Endothelial cell of umbilical vein (primary cell): ENCODE results near the gene PCGF3. TPM values are rescaled to one million over a fixed set of nuclear protein-coding genes. Genes with fewer than 3 reads are reported as not detected.
"Not testable (repeated sequence)": the region's sequence is repeated elsewhere in the genome, so short reads cannot be mapped to it uniquely, and the experiment has no call there.

Experiments
- BruUV-seq: library from RNA; stranded (reverse); fragments of 400-500 nt; replicated peaks from 2 replicates; lab custom pipeline; 2021; lab: Mats Ljungman, UMichigan
- CTCF ChIA-PET: fragments of 300-600, 350-600 bp; sonication (Branson Sonifier 250); formaldehyde crosslinking; loops from one replicate; lab custom pipeline; 2021; ENCODE audit warnings: antibody characterized with exemption, inconsistent platforms; lab: Charles Lee
- POLR2A ChIA-PET: fragments of 300-600, 350-600 bp; sonication (Branson Sonifier 250); formaldehyde crosslinking; loops from one replicate; lab custom pipeline; 2021; ENCODE audit warnings: antibody characterized with exemption, inconsistent platforms; lab: Charles Lee
- DNase-seq: peaks from one replicate; pipeline ENCODE4 v3.0.0-alpha.2; 2011; ENCODE audit warnings: low read depth, low spot score
- FAIRE-seq: peaks from 2 replicates; lab custom pipeline; 2011; peaks lifted over from hg19 to GRCh38; lab: Jason Lieb, UNC
- H2AFZ ChIP-seq: 2 replicates; pipeline ENCODE4 v1.6.0; 2012; ENCODE audit warnings: low read depth, low read length, control low read depth, inconsistent platforms
- H3K27ac ChIP-seq: 2 replicates; pipeline ENCODE4 v1.5.1; 2011; ENCODE audit warnings: low read depth, mild to moderate bottlenecking, control low read depth, low read length, moderate library complexity; ENCODE audit not compliant: insufficient read depth
- H3K27me3 ChIP-seq, 2 experiments: 2 replicates each; pipeline versions ENCODE4 v1.6.0 to v1.6.1; 2011; ENCODE audit warnings: low read length in 2 of 2, mixed read lengths in 1 of 2; ENCODE audit not compliant: control insufficient read depth in 2 of 2, insufficient read depth in 2 of 2
- H3K36me3 ChIP-seq, 2 experiments: 2 replicates in 1 of 2; 3 replicates in 1 of 2; pipeline ENCODE4 v1.5.1; 2011; ENCODE audit warnings: low read length in 2 of 2, mild to moderate bottlenecking in 1 of 2, moderate library complexity in 1 of 2; ENCODE audit not compliant: control insufficient read depth in 2 of 2, insufficient read depth in 2 of 2; ENCODE audit errors: extremely low read depth in 1 of 2
- H3K4me1 ChIP-seq: 3 replicates; pipeline ENCODE4 v1.5.1; 2011; ENCODE audit warnings: mild to moderate bottlenecking, low read length; ENCODE audit not compliant: control insufficient read depth, insufficient read depth; ENCODE audit errors: extremely low read depth
- H3K4me2 ChIP-seq: 2 replicates; pipeline ENCODE4 v1.6.1; 2011; ENCODE audit warnings: low read length, control low read depth, mixed read lengths; ENCODE audit not compliant: insufficient read depth
- H3K4me3 ChIP-seq, 3 experiments: fragments of 200-600 bp in 1 of 3; sonication (generic), shearing (Covaris generic) in 1 of 3; replicated peaks in 1 of 3; 2 replicates each; pipeline ENCODE4 v1.5.1; 2011 to 2016; ENCODE audit warnings: control low read depth in 3 of 3, low read length in 3 of 3, mild to moderate bottlenecking in 2 of 3, inconsistent platforms in 1 of 3, low read depth in 1 of 3, moderate library complexity in 1 of 3; ENCODE audit not compliant: insufficient read depth in 1 of 3
- H3K79me2 ChIP-seq: 2 replicates; pipeline ENCODE4 v1.6.0; 2012; ENCODE audit warnings: low read length, inconsistent platforms; ENCODE audit not compliant: control insufficient read depth, insufficient read depth
- H3K9ac ChIP-seq: replicated peaks from 2 replicates; pipeline ENCODE3; 2011; ENCODE audit warnings: low read length, control low read depth; ENCODE audit not compliant: insufficient read depth; ENCODE audit errors: extremely low read depth
- H3K9me1 ChIP-seq: replicated peaks from 3 replicates; pipeline ENCODE4 v1.6.0; 2011; ENCODE audit warnings: mild to moderate bottlenecking, low read length; ENCODE audit not compliant: control insufficient read depth, insufficient read depth; ENCODE audit errors: extremely low read depth
- H3K9me3 ChIP-seq: replicated peaks from 2 replicates; pipeline ENCODE4 v1.5.1; 2012; ENCODE audit warnings: low read length, inconsistent platforms; ENCODE audit not compliant: control insufficient read depth, insufficient read depth
- H4K20me1 ChIP-seq: replicated peaks from 2 replicates; pipeline ENCODE3; 2011; ENCODE audit warnings: mild to moderate bottlenecking, low read length; ENCODE audit not compliant: control insufficient read depth, insufficient read depth; ENCODE audit errors: extremely low read depth
- EZH2 ChIP-seq: IDR thresholded peaks from 2 replicates; pipeline ENCODE4 v1.6.1; 2012; ENCODE audit warnings: borderline replicate concordance, low read depth, mild to moderate bottlenecking, moderate library complexity, low read length, inconsistent platforms; ENCODE audit not compliant: severe bottlenecking
- MYC ChIP-seq: IDR thresholded peaks from one replicate; pipeline ENCODE4 v1.6.1; 2011; ENCODE audit warnings: mild to moderate bottlenecking, low read depth, low read length
- POLR2A ChIP-seq: IDR thresholded peaks from 2 replicates; pipeline ENCODE4 v1.6.1; 2012; ENCODE audit warnings: low read depth, mild to moderate bottlenecking, control low read depth, low read length
- dilution Hi-C: fragments of 300-500 bp; cut with MboI; formaldehyde crosslinking; loops from one replicate; pipeline ENCODE4 v1.15.0; 2019; ENCODE audit warnings: low sequenced_read_pairs; ENCODE audit not compliant: extremely low pct_ligation_motif_present
- intact Hi-C: fragments of 100-400 bp; cut with micrococcal nuclease; formaldehyde crosslinking; loops from one replicate; pipeline ENCODE4 v1.10.0; 2022
- polyA plus RNA-seq, 4 experiments: library from polyadenylated mRNA; depleted of rRNA in 3 of 4; stranded (reverse) in 3 of 4; unstranded in 1 of 4; fragments of >200 nt; gene quantifications; 2 replicates each; pipeline versions ENCODE4 v1.2.1 to v1.2.3, GENCODE V29; 2011 to 2012; ENCODE audit warnings: missing spikeins in 1 of 4
- total RNA-seq: library from RNA; stranded (reverse); gene quantifications from 2 replicates; pipeline ENCODE4 v1.2.3, GENCODE V29; 2021

PCGF3 gene
- total and polyA plus RNA-seq, 2 donors (not counting 3 experiments of a cell fraction or from before 2014, with no cell fraction given): 70.2 to 91.8 TPM

DNA sequence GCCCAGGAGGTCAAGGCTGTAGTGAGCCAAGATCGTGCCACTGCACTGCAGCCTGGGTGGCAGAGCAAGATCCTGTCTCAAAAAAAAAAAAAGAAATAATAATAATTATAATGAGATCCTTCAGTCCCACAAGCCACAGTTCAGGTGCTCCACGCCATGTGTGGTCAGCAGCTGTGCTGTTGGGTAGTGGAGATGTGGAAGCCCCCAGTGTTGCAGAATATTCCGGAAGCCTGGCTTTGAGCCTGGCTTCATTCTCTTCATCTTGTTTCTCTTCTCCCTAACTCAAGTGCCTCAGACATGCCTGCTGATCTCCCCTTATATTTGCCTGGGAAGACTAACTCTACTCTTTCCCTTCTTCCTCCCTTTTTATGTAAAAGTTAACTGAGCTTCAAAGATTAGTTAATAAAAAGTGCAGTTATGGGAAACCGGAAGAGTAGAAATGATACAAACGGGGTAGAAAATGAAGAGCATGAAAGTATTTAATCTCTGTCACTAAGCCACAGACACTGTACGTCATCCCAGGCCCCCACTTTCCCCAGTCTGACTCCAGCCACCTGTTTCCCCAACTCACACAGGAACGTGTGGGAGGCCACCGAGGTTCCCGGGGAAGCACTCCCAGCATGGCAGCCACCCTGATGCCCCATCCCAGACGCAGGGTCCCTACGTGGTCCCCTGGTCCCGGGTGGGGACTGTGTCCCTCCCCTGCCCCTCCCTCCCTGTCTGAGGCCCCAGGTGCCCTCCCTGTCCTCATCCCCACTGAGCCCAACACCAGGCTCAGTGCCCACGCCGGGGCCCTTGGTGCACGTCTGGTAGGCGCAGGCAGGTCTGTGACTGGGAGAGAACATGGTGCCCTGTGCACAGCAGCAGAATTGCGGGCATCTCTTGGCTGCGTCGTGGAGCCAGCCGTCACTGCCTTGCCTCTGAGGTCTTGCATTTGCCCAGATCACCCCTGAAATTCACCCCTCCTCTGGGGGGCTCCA is 24.0 kb downstream of the PCGF3 start:
- CTCF ChIA-PET: interaction anchor here (1.1 kb wide), 1 partner anchor 12 kb away, joined by 3 read pairs; no protein-coding TSS in a partner anchor
- dilution Hi-C loops: no loop called here

DNA sequence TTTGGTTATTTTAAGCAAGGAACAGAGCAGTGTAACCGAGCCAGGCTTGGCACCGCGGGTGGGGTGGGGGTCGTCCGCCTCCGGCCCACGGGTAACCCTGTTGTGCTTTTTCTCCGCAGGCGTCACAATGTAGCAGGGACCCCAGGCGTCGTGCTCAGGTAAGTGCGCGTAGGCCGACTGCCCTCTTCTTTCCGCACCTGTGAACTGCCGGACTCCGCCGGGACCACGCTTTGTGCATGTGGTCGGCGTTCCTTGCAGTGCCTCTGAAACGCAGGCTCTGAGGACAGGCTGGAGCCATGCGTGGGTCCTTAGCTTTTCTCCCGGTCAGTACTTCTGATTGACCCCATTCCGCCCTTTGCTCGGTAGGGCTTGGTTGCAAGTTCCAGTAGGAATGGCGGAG is 24.9 kb downstream of the PCGF3 start:
- no peak for FAIRE-seq
- DNase-seq: no peak
- intact Hi-C loops (no loop called here), dilution Hi-C loops (no loop called here)
- Histone ChIP-seq H3K4me2 (no peak overlapping the region), H4K20me1 (peaks cover 5% of the 10 kb centered on the region), H3K9me1 (no peaks in the 10 kb centered on the region), H3K9me3 (no peaks in the 10 kb centered on the region), H3K27me3 (no peaks in the 10 kb centered on the region), H3K4me1 (peaks cover 21% of the 10 kb centered on the region), H3K27ac (no peak overlapping the region), H3K36me3 (peaks cover 12 to 34% of the 10 kb centered on the region in 2 experiments), H3K79me2 (peaks cover 35% of the 10 kb centered on the region), H3K9ac (no peak overlapping the region), H3K4me3 (no peak overlapping the region), H2AFZ (no peak overlapping the region)
- no TSS peak for BruUV-seq
- ChIA-PET CTCF (no interaction called here), POLR2A (no interaction called here)
- TF ChIP-seq MYC: no peak
- no peak for TF ChIP-seq POLR2A
- no peak for TF ChIP-seq EZH2

More for the DNA sequence above, 24.0 kb downstream of the PCGF3 start:
- Histone ChIP-seq H3K9me3 (no peaks in the 10 kb centered on the region), H3K27me3 (no peaks in the 10 kb centered on the region), H3K27ac (no peak overlapping the region), H3K79me2 (peaks cover 42% of the 10 kb centered on the region), H3K4me2 (no peak overlapping the region), H4K20me1 (peaks cover 5% of the 10 kb centered on the region), H3K4me3 (no peak overlapping the region), H3K9me1 (no peaks in the 10 kb centered on the region), H3K36me3 (peaks cover 12 to 29% of the 10 kb centered on the region in 2 experiments), H2AFZ (no peak overlapping the region), H3K9ac (no peak overlapping the region), H3K4me1 (peaks cover 21% of the 10 kb centered on the region)
- no peak for FAIRE-seq
- BruUV-seq: no TSS peak
- intact Hi-C loops: no loop called here
- TF ChIP-seq POLR2A (no peak), EZH2 (no peak)
- no peak for DNase-seq
- POLR2A ChIA-PET: no interaction called here

DNA sequence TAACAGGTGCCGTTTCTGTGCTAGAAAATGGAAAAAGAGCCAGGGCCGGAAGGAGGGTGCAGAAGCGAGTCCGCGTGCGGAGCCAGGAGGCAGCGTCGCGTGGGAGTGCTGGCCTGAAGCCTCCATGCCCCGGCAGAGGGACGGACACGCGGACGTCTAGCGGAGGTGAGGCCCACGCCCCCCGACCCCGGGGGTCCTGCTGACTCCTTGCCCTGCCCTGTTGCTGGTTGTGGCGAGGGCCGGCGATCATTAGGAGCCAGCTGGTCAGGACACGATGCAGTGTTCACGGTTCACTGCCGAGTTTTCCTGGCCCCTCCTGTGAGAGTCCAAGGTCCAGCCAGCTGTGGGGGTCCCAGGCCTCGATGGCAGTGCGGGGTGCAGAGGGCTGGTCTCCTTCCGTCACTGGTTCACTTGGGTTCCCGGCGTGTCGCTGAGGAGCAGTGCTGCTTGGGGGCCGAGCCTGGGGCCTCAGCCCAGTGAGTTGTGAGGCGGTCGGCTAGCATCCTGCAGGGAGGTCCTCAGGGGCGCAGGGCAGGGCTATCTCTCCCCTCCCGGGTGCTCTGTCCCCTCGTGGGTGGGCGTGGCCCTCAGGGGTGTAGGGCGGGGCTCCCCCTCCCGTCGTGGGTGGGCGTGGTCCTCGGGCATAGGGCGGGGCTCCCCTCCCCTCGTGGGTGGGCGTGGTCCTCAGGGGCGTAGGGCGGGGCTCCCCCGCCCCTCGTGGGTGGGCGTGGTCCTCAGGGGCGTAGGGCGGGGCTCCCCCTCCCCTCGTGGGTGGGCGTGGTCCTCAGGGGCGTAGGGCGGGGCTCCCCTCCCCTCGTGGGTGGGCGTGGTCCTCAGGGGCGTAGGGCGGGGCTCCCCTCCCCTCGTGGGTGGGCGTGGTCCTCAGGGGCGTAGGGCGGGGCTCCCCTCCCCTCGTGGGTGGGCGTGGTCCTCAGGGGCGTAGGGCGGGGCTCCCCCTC is 25.6 kb downstream of the PCGF3 start:
- H3K4me3 ChIP-seq, BruUV-seq, H3K27ac ChIP-seq, dilution Hi-C loops, FAIRE-seq, H3K27me3 ChIP-seq, POLR2A ChIA-PET, DNase-seq, H3K9ac ChIP-seq, intact Hi-C loops, CTCF ChIA-PET, H4K20me1 ChIP-seq, H3K9me1 ChIP-seq, H2AFZ ChIP-seq, H3K4me2 ChIP-seq, H3K9me3 ChIP-seq: not testable (repeated sequence)
- Histone ChIP-seq H3K79me2 (peaks cover 28% of the 10 kb centered on the region), H3K36me3 (peaks cover 12 to 36% of the 10 kb centered on the region in 2 experiments), H3K4me1 (peaks cover 16% of the 10 kb centered on the region)
